GM19193 (cell line): ENCODE measurements around the gene TIMM17A.
A peak's percentile ranks its signal among the peaks of the same experiment; 100 is the strongest.

Experiments
- POLR2A ChIP-seq: IDR thresholded peaks from 4 replicates; pipeline ENCODE4 v1.6.1; 2011; ENCODE audit not compliant: insufficient read depth, insufficient read length; ENCODE audit errors: extremely low read depth

Gene TIMM17A

DNA sequence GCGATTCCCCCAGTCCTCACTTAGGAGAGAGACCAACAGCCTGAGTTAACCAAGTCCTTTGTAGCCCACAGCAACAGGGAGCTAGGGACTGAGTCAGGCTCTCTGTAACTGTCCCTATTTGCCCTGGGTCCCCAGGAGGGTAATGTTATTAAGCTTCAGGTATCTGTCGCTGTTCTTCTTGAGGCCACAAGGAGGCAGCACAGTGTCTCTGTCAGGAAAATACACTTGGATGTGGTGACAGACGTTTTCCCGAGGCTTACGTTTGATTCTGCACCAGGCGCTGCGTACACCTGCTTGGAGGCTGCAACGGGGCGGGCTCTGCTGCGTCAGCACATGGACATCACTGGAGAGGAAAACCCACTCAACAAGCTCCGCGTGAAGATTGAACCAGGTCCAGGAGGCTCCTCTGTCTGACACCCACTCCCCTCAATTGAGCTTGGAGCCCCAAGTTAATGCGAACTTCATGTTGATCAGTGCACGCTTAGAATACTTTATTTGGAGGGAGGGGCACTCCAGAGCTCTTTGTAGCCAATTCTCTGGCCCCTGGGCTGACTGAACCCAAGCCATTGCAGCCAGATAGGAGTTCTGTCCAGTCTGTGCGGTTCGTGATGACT, 44.4 kb downstream of the TIMM17A start:
- no peak for TF ChIP-seq POLR2A

DNA sequence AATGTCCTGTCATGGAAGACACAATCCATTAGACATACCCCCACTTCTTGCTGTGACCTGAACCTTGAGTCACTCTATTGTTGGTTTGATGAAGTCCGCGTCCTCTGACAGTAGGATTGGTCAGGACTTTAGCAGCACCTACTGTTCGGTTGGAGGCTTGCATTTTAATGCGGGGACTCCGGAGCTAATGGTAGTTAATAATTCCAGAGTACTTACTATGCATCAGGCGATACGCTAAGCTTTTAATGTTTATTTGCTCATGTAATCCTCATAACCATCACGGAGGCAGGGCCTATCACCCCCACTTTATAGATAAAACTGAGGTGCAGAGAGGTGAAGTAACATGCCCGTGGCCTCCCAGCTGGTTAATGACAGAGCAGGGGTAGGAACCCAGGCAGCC, 47.2 kb downstream of the TIMM17A start:
- TF ChIP-seq POLR2A: no peak

DNA sequence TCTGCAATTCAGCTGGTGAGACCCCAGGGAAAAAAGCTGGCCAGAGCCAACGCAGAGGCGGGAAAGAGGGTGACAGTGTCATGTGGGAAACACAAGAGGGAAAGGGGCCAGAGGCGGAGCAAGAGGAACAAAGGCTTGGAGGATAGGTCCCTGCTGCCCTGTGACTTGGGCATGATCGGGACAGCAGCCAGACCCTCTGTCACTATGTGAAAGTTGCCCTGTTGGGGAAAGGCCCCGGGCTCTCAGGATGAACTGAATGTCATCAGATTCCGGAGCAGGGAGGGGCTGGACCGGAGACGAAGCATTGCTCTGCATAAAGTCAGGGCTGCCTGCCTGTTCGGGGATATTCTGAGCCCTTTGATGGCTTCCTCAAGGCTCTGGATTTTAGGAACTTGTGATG, 49.4 kb downstream of the TIMM17A start:
- TF ChIP-seq POLR2A: no peak

DNA sequence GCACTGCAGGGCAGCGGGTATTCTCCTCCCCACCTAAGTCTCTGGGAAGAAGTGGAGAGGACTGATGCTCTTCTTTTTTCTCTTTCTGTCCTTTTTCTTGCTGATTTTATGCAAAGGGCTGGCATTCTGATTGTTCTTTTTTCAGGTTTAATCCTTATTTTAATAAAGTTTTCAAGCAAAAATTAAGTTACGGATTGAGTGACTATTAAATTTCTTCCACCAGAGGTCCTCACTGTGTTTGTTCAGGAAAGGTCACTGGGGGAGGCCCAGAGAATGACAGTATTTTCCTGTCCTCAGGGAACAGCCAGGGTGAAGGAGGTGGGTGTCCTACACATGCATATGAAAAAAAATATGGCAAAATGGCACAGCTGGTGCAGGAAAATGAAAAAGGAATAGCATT, 50.7 kb downstream of the TIMM17A start:
- TF ChIP-seq POLR2A: no peak

DNA sequence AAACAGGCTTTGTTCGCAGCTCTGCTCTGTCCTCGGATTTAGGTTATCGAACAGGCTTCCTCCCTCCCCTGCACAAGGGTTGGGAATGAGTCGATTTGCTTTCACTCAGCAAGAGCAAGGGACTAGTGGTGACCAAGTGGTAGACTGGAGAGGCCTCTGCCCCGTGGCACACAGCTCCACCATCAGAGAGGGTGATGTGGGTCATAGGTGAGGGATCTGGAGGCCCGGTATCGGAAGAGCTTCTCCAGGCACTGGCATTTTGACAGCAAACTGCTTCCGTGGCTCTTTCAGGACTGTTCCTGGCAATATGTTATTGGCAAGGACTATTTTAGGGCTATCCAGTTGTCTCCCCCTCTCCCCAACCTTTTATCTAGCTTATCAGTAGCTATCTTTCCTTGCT, 52.0 kb downstream of the TIMM17A start:
- TF ChIP-seq POLR2A: no peak

DNA sequence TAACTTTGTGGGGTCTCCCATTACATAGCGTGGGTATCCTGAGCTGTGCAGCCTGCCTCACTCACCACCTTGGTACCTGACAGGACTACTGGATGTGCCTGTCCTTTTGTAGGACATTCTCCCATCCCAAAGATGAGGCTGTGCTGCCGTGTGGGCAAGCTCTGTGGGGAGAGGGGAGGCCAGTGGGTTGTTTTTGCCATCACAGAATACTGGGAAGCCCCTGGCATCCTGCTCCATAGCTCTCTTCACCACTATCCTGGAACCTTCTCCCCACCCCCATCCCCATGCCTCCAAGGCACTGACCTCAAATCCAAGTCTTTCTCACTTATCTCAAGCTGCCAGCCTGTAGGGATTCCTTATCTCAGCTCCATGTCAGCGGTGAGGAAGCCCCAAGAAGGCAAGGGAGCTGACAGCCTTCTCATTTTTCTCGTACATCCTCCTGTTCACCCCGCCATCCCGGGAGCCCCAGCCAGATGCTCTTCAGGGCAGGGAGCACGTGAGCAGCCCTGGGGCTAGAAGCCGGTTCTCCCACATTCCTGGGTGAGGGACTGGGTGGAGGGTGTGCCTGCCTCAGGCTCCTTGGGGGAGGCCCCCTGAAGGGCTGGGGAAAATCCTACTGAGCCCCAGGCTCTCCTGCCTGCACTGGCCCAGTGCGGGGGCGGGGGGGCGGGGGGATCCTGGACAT, 52.6 kb downstream of the TIMM17A start:
- TF ChIP-seq POLR2A: no peak

DNA sequence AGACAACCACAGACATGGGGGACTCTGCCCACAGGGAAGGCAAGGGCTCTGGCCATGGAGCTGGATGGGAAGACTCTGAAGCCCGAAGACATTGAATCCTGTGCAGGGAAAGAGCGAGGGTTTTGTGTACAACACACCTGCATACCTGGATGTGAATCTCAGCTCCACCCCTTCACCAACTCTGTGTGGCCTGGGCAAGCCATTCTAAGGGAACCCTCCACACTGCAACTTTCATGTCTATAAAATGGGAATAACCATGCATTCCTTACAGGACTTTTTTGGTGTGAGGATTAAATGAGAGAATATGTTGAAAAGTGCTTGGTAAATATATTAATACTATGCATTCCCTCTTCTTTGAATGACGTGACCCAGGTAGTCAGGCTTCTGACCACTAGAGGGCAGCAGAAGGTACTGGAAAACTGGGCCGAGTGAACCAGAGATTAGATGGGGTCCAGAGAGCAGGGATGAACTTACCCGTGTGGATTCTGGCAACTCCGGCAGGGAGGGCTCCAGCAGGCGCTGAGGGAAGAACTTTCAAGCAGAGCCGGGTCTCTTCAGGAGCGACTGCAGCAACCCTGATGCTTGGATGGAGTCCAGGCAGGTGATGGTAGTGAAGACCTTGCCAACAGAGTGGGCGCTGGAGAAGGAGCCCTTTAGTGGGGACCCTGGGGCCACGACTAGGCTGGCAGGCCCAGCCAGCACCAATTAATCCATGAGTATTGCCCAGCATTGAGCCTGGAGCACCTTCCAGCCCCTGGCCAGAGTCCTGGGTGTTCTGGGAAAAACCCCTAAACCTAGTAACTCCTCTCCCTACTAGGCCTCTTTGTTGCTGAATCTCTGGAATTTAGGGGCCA, 54.2 kb downstream of the TIMM17A start:
- no peak for TF ChIP-seq POLR2A

DNA sequence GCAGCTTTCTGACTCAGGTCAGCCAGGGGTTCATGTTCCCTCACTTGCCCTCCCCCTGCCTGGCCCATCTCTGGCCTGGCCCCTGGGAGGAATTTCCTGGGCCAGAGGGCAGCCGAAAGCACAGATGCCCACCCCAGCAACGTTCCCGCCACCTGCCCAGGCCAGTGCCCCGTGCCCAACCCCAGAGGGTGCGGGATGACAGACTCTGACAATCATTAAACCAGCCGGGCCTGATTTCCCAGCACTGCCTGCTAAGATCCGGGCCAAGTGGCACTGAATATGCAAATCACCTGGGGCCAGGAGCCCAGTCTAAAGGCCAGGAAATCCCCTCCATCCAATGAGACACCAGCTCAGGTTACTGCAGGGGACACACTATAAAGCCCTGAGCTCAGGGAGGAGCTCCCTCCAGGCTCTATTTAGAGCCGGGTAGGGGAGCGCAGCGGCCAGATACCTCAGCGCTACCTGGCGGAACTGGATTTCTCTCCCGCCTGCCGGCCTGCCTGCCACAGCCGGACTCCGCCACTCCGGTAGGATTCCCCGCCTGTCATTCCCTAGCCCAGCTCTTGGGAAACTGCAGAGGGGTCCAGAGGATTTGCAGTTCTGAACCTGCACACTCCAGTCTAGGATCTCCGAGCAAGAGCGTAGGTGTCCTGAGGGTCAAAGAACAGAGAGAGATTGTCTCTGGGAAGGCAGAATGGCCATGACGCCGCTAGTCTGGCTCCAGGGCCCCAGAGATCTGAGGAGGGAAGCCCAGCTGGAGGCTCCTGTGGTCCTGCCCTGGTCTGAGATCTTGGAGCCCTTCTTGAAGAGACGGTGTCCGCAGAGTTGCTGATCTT, 55.1 kb downstream of the TIMM17A start, which contains the start of gene ELF3:
TSS of gene ELF3 (plus strand) at position 408 of the 836 bp plus-strand sequence. CDS start 550 bp downstream, outside the sequence.
- TF ChIP-seq POLR2A: peak; percentile 96

DNA sequence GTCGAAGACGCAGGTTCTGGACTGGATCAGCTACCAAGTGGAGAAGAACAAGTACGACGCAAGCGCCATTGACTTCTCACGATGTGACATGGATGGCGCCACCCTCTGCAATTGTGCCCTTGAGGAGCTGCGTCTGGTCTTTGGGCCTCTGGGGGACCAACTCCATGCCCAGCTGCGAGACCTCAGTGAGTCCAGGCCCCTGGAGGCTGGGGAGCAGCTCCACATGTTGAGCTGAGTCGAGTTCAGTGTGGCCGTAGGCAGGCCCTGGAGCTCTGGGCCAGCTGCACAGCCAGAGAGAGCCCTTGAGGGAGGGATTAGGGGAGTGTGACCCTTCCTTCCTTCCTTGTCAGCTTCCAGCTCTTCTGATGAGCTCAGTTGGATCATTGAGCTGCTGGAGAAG, 56.7 kb downstream of the TIMM17A start:
- TF ChIP-seq POLR2A: no peak

DNA sequence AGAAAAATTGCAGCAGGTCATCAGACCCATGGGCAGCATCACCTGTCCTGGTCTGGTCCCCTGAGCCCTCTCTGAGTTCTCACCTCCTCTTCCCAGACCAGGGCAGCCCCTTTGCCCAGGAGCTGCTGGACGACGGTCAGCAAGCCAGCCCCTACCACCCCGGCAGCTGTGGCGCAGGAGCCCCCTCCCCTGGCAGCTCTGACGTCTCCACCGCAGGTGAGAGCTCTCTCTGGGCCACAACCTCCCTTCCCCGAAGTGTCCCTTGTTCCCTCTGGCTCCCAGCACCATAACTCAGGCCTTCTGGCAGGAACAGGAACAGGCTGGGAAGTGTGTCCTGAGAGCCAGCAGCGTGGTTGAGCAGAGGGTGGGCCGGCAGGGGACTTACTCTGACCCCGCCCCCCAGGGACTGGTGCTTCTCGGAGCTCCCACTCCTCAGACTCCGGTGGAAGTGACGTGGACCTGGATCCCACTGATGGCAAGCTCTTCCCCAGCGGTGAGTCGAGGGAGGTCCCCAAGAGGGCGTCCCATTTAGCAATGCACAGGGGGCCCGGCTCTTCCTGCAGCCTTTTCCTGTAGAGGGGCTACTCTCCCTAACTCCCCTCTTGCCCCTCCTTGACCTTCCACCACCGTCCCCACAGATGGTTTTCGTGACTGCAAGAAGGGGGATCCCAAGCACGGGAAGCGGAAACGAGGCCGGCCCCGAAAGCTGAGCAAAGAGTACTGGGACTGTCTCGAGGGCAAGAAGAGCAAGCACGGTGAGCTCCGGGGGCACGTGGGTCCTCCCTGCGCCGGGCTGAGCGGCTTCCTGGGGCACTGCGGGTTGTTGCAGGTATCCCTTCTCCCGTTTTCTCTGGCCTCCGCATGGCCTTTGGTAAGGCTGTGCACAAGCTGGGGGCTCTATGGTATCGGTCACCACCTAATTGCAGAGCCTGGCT, 57.5 kb downstream of the TIMM17A start:
- no peak for TF ChIP-seq POLR2A

DNA sequence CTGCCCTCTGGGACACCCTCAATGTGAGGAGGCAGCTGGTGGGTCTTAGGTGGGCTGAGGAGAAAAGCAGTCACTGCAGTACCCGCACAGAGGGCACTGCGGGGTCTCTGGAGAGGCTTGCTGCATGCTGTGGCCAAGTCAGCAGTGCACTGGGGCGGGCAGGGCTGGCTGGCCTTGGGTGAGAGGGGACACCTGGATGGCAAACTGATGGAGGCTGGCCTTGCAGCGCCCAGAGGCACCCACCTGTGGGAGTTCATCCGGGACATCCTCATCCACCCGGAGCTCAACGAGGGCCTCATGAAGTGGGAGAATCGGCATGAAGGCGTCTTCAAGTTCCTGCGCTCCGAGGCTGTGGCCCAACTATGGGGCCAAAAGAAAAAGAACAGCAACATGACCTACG, 58.3 kb downstream of the TIMM17A start:
- TF ChIP-seq POLR2A: no peak

DNA sequence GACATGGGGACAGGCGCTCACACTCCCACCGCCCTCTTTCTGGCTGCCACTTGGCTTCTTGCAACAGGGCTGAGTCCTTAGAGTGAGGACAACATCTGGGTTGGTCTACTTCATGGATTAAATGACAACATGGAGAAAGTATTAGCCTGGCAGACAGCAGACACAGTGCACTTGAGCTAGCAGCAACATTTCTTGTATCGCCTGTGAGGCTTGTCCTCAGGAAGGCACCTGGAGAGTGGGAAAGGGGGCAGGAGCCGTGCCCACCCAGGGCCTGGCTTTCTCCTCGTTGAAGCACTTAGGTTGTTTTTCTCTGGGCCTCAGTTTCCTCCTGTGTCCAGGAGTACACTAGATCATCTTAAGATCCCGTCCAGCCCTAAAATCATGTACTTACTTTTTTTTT, 58.8 kb downstream of the TIMM17A start:
- no peak for TF ChIP-seq POLR2A

DNA sequence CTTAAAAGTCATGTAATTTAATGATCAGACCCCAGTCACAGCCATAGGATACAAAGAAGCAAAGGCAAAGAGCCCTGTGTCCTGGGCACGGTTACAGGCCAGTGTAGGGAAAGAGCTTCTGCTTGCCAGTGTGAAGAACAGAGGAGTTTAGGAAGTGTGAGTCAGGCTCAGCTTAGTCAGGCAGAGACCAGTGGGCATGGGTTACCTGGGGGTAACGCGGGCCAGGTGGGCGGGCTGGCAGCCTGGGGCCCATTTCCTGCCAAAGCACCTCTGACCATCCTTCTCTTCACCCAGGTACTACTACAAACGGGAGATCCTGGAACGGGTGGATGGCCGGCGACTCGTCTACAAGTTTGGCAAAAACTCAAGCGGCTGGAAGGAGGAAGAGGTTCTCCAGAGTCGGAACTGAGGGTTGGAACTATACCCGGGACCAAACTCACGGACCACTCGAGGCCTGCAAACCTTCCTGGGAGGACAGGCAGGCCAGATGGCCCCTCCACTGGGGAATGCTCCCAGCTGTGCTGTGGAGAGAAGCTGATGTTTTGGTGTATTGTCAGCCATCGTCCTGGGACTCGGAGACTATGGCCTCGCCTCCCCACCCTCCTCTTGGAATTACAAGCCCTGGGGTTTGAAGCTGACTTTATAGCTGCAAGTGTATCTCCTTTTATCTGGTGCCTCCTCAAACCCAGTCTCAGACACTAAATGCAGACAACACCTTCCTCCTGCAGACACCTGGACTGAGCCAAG, 59.8 kb downstream of the TIMM17A start:
- no peak for TF ChIP-seq POLR2A

DNA sequence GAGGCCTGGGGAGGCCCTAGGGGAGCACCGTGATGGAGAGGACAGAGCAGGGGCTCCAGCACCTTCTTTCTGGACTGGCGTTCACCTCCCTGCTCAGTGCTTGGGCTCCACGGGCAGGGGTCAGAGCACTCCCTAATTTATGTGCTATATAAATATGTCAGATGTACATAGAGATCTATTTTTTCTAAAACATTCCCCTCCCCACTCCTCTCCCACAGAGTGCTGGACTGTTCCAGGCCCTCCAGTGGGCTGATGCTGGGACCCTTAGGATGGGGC, 60.3 kb downstream of the TIMM17A start:
- TF ChIP-seq POLR2A: no peak
